ENCODE measurements around the gene PTAR1. TPM values are rescaled to one million over a fixed set of nuclear protein-coding genes. Genes with fewer than 3 reads are reported as not detected.
"Not testable (repeated sequence)": the region's sequence is repeated elsewhere in the genome, so short reads cannot be mapped to it uniquely, and the experiment has no call there.

Gene PTAR1
- total RNA-seq, 1 experiment from 2014 or later = 32.2 TPM

DNA sequence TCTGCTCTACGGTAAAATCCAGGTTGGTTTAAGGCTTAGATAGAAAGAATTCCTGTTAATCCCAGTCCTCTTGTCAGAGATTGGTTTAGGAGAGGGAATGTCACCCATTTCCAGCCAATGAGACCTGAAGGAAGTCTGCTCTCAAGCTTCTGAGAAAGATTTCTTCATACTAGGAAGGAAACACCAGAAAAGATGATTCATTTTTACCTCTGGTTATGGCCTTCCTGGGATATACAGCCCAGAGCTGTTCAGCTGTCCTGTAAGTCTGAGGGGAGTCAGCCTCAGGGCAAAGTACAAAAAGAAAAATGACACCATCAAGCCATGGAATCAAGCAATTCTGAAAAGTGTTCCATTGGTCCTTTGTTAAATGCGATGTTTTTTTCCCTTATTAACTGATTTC, 42.2 kb upstream of the PTAR1 start:
- H2AFZ ChIP-seq (ENCODE audit: low read depth, low read length, poor library complexity, severe bottlenecking) = no peak overlapping the region
- no peaks in the 10 kb centered on the region for H3K9me2 ChIP-seq (ENCODE audit: insufficient read depth)
- no peaks in the 10 kb centered on the region for H3K79me2 ChIP-seq (ENCODE audit: insufficient read depth, low read length)
- no peak overlapping the region for H3K27ac ChIP-seq (ENCODE audit: low read depth, low read length)
- no peak overlapping the region for H3K9ac ChIP-seq (ENCODE audit: low read length)
- ChIA-PET RAD21 (ENCODE audit: low non-redundant PET in 1 of 2, low total read pairs in 2 of 2, uncharacterized antibody in 2 of 2, unreplicated experiment in 2 of 2) (no interaction called here), POLR2A (no interaction called here), CTCF (no interaction called here)
- no peaks in the 10 kb centered on the region for H3K9me3 ChIP-seq (ENCODE audit: control insufficient read depth in 1 of 2, insufficient read depth in 1 of 2, low read depth in 1 of 2, low read length in 2 of 2)
- intact Hi-C loops (cut with micrococcal nuclease) = no loop called here
- ATAC-seq = no peak
- H3K4me2 ChIP-seq (ENCODE audit: low read length) = no peak overlapping the region
- no peak for DNase-seq (ENCODE audit: low read depth, low spot score)
- TF ChIP-seq, protein P1, sequence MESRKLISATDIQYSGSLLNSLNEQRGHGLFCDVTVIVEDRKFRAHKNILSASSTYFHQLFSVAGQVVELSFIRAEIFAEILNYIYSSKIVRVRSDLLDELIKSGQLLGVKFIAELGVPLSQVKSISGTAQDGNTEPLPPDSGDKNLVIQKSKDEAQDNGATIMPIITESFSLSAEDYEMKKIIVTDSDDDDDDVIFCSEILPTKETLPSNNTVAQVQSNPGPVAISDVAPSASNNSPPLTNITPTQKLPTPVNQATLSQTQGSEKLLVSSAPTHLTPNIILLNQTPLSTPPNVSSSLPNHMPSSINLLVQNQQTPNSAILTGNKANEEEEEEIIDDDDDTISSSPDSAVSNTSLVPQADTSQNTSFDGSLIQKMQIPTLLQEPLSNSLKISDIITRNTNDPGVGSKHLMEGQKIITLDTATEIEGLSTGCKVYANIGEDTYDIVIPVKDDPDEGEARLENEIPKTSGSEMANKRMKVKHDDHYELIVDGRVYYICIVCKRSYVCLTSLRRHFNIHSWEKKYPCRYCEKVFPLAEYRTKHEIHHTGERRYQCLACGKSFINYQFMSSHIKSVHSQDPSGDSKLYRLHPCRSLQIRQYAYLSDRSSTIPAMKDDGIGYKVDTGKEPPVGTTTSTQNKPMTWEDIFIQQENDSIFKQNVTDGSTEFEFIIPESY (IDR thresholded peaks at IDR 0.05; ENCODE audit: extremely low read depth, insufficient replicate concordance, low read length) = no peak
- TF ChIP-seq POLR2A (IDR thresholded peaks at IDR 0.05; ENCODE audit: borderline replicate concordance, extremely low read depth, insufficient read depth, insufficient read length) (no peak), POLR2AphosphoS5 (IDR thresholded peaks at IDR 0.05; ENCODE audit: low read depth, low read length) (no peak), EGR1 (IDR thresholded peaks at IDR 0.05; ENCODE audit: low read depth) (no peak), SRF (IDR thresholded peaks at IDR 0.05; ENCODE audit: low read depth) (no peak)
- TF ChIP-seq, protein P2, sequence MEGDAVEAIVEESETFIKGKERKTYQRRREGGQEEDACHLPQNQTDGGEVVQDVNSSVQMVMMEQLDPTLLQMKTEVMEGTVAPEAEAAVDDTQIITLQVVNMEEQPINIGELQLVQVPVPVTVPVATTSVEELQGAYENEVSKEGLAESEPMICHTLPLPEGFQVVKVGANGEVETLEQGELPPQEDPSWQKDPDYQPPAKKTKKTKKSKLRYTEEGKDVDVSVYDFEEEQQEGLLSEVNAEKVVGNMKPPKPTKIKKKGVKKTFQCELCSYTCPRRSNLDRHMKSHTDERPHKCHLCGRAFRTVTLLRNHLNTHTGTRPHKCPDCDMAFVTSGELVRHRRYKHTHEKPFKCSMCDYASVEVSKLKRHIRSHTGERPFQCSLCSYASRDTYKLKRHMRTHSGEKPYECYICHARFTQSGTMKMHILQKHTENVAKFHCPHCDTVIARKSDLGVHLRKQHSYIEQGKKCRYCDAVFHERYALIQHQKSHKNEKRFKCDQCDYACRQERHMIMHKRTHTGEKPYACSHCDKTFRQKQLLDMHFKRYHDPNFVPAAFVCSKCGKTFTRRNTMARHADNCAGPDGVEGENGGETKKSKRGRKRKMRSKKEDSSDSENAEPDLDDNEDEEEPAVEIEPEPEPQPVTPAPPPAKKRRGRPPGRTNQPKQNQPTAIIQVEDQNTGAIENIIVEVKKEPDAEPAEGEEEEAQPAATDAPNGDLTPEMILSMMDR (IDR thresholded peaks at IDR 0.05 in 2 of 3, conservative IDR thresholded peaks at IDR 0.05 in 1 of 3; ENCODE audit: borderline replicate concordance in 1 of 3, insufficient read depth in 1 of 3, low read depth in 2 of 3, low read length in 2 of 3) = no peak
- H4K20me1 ChIP-seq (ENCODE audit: insufficient read depth) = no peaks in the 10 kb centered on the region
- H3K27me3 ChIP-seq (ENCODE audit: insufficient read depth, low read length) = no peaks in the 10 kb centered on the region
- no TSS peak for BruUV-seq (replicated peaks)
- H3K36me3 ChIP-seq (ENCODE audit: control insufficient read depth in 1 of 2, insufficient read depth in 2 of 2, low read length in 2 of 2) = no peaks in the 10 kb centered on the region
- H3K4me3 ChIP-seq (replicated peaks in 1 of 2; ENCODE audit: low read depth in 1 of 2, low read length in 2 of 2) = no peak overlapping the region
- peaks cover 0 to 5% of the 10 kb centered on the region in 2 experiments; a peak in 1 of 4 replicates for H3K4me1 ChIP-seq (ENCODE audit: control insufficient read depth in 1 of 2, insufficient read depth in 2 of 2, low read length in 2 of 2)

DNA sequence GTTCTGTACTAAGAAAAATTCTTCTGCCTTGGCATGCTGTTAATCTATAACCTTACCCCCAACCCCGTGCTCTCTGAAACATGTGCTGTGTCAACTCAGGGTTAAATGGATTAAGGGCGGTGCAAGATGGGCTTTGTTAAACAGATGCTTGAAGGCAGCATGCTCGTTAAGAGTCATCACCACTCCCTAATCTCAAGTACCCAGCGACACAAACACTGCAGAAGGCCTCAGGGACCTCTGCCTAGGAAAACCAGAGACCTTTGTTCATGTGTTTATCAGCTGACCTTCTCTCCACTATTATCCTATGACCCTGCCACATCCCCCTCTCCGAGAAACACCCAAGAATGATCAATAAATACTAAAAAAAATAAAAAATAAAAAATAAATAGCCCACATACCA, 40.2 kb upstream of the PTAR1 start:
- BruUV-seq (replicated peaks); CTCF ChIA-PET: not testable (repeated sequence)

DNA sequence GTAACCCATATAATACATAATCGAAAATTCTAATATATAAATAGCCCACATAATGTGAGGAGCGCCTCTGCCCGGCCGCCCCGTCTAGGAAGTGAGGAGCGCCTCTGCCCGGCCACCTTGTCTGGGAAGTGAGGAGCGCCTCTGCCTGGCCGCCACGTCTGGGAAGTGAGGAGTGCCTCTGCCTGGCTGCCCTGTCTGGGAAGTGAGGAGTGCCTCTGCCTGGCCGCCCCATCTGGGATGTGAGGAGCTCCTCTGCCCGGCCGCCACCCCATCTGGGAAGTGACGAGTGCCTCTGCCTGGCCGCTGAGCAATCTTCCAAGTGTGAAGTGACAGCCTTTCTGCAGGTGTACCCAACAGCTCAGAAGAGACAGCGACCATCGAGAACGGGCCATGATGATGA, 39.7 kb upstream of the PTAR1 start:
- BruUV-seq (replicated peaks); H3K4me1 ChIP-seq (ENCODE audit: control insufficient read depth in 1 of 2, insufficient read depth in 2 of 2, low read length in 2 of 2); RAD21 ChIA-PET (ENCODE audit: low non-redundant PET in 1 of 2, low total read pairs in 2 of 2, uncharacterized antibody in 2 of 2, unreplicated experiment in 2 of 2); H3K9me3 ChIP-seq (ENCODE audit: control insufficient read depth in 1 of 2, insufficient read depth in 1 of 2, low read depth in 1 of 2, low read length in 2 of 2); H3K4me2 ChIP-seq (ENCODE audit: low read length); intact Hi-C loops (cut with micrococcal nuclease); H3K9ac ChIP-seq (ENCODE audit: low read length); H3K36me3 ChIP-seq (ENCODE audit: control insufficient read depth in 1 of 2, insufficient read depth in 2 of 2, low read length in 2 of 2); H3K27ac ChIP-seq (ENCODE audit: low read depth, low read length); H3K79me2 ChIP-seq (ENCODE audit: insufficient read depth, low read length); H2AFZ ChIP-seq (ENCODE audit: low read depth, low read length, poor library complexity, severe bottlenecking); DNase-seq (ENCODE audit: low read depth, low spot score); POLR2A ChIA-PET; H4K20me1 ChIP-seq (ENCODE audit: insufficient read depth); ATAC-seq; H3K27me3 ChIP-seq (ENCODE audit: insufficient read depth, low read length); H3K9me2 ChIP-seq (ENCODE audit: insufficient read depth); H3K4me3 ChIP-seq (replicated peaks in 1 of 2; ENCODE audit: low read depth in 1 of 2, low read length in 2 of 2): not testable (repeated sequence)
- CTCF ChIA-PET = interaction anchor here (1.2 kb wide), 1 partner anchor 10 kb away, joined by 7 read pairs; no protein-coding TSS in a partner anchor

More for the DNA sequence above, 40.2 kb upstream of the PTAR1 start:
- H3K9me2 ChIP-seq (ENCODE audit: insufficient read depth); ATAC-seq; DNase-seq (ENCODE audit: low read depth, low spot score); intact Hi-C loops (cut with micrococcal nuclease); H3K9me3 ChIP-seq (ENCODE audit: control insufficient read depth in 1 of 2, insufficient read depth in 1 of 2, low read depth in 1 of 2, low read length in 2 of 2); H3K27me3 ChIP-seq (ENCODE audit: insufficient read depth, low read length); RAD21 ChIA-PET (ENCODE audit: low non-redundant PET in 1 of 2, low total read pairs in 2 of 2, uncharacterized antibody in 2 of 2, unreplicated experiment in 2 of 2); H3K27ac ChIP-seq (ENCODE audit: low read depth, low read length); H3K4me3 ChIP-seq (replicated peaks in 1 of 2; ENCODE audit: low read depth in 1 of 2, low read length in 2 of 2); H2AFZ ChIP-seq (ENCODE audit: low read depth, low read length, poor library complexity, severe bottlenecking); H3K36me3 ChIP-seq (ENCODE audit: control insufficient read depth in 1 of 2, insufficient read depth in 2 of 2, low read length in 2 of 2); H3K4me1 ChIP-seq (ENCODE audit: control insufficient read depth in 1 of 2, insufficient read depth in 2 of 2, low read length in 2 of 2); H4K20me1 ChIP-seq (ENCODE audit: insufficient read depth); H3K4me2 ChIP-seq (ENCODE audit: low read length); H3K9ac ChIP-seq (ENCODE audit: low read length); H3K79me2 ChIP-seq (ENCODE audit: insufficient read depth, low read length); POLR2A ChIA-PET: not testable (repeated sequence)
